Left renal pelvis (tissue), 4 donors: ENCODE measurements around the gene NCBP3. TPM values are rescaled to one million over a fixed set of nuclear protein-coding genes. Genes with fewer than 3 reads are reported as not detected.

ENCODE experiments used
- DNase-seq, 4 donors: peaks; one replicate each; pipeline ENCODE4 v3.0.0-alpha.2; 2013; ENCODE audit warnings: low read depth in 4 of 4, low spot score in 3 of 4
- polyA plus RNA-seq, 4 donors: library from polyadenylated mRNA; unstranded; fragments of 120-200 nt; gene quantifications; one replicate each; pipeline ENCODE4 v1.2.1, GENCODE V29; 2013; ENCODE audit not compliant: insufficient read length in 4 of 4

NCBP3 gene
- polyA plus RNA-seq, 4 donors, result 64.4 to 117 (median 82.1) TPM

GRCh38 chr17:3815122-3815521 lies 30.9 kb downstream of the NCBP3 start:
- DNase-seq, result no peak

GRCh38 chr17:3814361-3814760 lies 31.7 kb downstream of the NCBP3 start:
- no peak for DNase-seq

GRCh38 chr17:3813171-3813570 lies 32.9 kb downstream of the NCBP3 start:
- DNase-seq, result no peak

DNA sequence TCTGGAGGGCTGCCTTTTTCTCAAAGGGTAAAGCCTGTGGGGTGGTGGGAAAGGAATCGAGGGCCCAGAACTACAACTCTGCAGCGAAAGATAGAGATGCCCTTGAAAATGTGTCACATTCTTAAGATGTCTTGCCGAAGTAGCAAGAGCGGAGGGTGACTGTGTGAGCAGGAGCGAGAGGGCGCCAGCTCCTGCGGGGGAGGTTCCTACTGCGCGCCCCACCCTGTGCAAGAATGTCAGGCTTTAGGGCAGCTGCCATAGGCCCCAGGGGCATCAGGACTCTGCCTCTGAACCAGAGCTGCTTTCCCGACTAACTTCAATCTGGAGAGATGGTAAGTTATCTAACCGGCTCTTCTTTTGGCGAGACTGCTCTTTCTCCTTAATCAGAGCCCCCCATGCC lies 33.3 kb downstream of the NCBP3 start:
- DNase-seq, result no peak

DNA sequence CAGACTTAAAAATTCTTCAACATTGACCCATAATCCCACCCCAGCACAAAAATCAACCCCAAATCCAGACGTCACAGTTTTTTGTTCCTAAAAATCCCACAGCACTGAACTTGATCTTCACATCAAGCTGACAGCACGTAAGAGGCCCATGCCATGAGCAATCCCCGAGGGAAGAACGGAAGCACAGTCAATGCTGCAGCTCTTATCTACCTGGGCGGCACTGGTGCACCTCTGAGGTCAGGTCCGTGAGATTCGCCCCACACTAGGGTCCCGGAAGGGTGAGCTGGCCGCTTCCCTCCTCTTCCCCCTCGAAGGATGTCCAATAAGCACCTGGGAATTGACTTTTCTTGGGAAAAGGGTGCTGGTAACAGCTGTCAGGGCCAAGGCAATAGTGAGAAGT lies 33.8 kb downstream of the NCBP3 start:
- DNase-seq, result no peak

DNA sequence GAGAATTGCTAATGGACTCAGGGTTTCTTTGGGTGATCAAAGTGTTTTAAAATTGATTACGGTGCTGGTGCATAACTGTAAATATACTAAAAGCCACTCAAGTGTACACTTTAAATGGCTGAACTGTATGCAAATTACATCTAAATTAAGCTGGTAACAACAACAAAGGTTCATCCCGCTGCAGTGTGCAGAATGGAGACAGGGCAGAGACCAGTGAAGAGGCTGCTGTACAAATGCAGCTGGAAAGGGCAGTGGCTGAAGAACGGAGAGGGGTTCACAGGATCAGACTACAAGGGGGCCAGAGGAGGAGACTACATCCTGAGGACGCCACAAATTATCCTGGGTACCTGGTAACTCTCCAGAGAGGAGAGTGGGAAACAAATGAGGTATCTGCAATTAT lies 36.0 kb downstream of the NCBP3 start:
- no peak for DNase-seq

GRCh38 chr17:3809135-3809534 lies 36.9 kb downstream of the NCBP3 start:
- DNase-seq, result no peak

DNA sequence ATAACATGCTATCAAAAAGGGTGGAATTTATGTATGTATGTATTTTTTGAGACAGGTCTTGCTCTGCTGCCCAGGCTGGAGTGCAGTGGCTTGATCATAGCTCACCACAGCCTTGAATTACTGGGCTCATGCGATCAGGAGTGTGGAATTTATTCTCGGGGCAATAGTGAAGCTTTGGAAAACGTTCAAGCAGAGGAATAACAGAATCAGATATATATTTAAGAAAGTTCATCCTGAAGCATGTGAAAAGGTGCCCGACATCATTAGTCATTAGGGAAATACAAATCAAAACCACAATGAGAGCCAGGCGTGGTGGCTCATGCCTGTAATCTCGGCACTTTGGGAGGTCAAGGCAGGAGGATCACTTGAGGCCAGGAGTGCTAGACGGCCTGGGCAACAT lies 37.3 kb downstream of the NCBP3 start:
- no peak for DNase-seq

DNA sequence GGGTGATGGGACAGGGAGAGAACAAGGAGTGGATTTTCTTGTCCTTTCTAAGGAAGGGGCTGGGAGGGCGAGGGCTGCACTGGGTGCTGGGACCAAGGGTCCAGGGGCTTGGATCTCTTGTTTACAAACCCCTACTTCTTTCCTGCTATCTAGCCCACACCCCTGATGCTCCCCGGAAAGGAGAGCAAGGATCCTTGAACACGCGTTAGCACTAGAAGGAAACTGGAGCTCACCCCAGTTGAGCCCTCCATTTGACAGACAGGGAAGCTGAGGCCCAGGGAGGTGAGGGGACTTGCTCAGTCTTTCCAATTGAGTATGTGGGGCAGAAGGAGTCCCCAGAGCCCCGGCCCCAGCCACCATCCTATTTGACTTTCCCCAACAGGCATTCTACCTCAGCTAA lies 40.5 kb downstream of the NCBP3 start:
- no peak for DNase-seq

GRCh38 chr17:3804503-3804931 lies 41.5 kb downstream of the NCBP3 start:
- DNase-seq, result no peak

GRCh38 chr17:3803308-3803640 lies 42.8 kb downstream of the NCBP3 start:
- no peak for DNase-seq

DNA sequence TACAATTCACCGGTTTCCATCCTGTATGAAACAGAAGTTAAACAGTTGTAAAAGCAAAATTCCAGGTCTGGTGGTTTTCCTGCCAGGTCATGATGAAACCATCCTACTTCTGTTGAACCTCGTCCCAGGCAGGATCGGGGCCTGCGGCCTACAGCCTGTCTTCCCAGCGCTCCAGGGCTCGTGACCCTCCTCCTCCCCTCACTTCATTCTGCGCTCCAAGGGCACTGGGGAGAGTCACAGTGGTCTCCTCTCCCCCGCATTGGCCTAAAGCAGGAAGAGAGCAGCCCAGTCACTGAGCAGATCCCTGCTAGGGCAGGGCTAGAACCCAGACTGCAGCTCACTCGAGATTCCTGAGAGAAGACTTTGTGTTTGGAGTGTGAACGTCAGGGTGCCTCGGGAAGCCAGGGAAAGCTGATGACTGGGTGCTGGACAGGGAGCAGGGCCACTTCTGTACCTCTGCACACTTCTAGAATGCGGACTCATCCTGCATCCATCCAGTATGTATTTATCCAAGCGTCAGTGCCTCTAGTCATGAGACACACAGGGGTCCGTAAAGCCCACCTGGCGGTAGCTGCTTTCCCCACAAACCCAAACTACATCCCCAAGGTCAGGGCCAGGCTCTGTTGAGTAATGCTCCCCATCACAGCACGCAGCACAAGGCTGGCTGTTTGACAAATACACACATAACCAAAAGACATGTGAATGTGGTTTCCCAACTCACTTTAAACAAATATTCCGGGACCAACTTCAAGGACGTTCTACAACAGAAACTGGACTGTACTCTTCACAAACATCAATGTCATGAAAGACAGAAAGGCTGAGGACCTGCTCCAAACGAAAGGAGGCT lies 43.4 kb downstream of the NCBP3 start:
- no peak for DNase-seq

GRCh38 chr17:3801792-3802191 lies 44.3 kb downstream of the NCBP3 start:
- no peak for DNase-seq

DNA sequence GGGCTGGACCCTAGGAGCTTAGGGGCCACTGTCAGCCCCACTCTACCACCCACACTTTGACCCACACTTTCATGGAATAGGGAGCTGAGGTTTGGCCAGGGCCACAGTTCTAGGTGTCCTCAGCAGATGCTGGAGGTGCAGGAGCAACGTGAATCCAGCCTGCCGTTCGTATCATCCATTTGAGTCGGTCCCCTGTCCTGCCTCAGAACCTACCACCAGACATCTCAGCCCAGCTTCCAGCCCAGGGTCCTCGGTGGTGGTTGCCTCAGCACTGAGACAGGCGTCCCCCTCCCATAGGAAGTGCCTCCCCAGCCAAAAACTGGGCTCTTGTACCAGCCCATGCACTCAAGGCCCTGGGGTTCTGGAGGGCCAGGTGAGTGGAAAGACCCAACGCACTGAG lies 44.7 kb downstream of the NCBP3 start:
- DNase-seq, result no peak

DNA sequence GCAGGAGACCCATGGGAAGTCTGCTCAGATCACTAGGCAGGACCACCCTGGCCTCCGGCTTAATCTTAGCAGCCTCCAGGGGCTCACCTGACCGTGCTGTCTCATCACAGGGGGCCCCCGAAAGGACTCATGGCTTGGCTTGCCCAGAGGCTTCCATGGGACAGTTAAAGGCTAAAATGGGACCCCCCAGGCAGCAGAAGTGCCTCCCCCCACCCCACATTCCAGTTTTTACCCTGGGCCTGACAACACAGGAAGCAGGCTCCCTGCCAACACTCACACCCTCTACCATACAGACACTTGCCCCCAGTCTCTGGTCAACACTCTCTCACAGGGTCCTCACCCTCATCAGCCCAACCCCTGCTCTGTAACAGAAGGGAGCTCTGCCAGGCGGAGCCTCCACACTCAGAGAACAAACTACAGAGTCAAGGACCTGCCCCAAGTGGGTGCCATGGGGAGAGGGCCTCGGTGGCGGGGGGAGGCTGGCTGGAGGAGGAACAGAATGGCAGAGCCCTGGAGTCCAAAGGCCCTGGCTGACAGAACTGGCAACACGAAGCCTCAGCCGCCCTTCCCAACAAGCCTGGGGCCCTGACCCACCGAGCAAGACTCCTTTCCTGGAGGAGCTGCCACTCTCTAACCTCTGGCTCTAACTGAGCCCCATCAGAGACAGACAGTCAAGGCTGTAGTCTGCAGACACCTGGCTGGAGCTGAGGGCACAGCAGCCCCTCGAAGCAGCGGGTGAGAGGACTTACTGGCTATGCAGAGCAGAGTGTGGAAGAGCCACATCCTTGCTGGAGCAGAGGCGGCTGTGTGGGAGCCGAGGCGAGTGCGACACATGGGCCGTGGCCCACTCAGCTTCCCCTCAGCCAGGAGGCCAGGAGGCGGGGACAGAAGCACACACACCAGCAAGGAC lies 45.4 kb downstream of the NCBP3 start, which contains the start of gene ITGAE:
TSS of gene ITGAE (minus strand) at position 827 of the 910 bp plus-strand sequence. CDS start at position 783, 44 bp downstream.
- no peak for DNase-seq

DNA sequence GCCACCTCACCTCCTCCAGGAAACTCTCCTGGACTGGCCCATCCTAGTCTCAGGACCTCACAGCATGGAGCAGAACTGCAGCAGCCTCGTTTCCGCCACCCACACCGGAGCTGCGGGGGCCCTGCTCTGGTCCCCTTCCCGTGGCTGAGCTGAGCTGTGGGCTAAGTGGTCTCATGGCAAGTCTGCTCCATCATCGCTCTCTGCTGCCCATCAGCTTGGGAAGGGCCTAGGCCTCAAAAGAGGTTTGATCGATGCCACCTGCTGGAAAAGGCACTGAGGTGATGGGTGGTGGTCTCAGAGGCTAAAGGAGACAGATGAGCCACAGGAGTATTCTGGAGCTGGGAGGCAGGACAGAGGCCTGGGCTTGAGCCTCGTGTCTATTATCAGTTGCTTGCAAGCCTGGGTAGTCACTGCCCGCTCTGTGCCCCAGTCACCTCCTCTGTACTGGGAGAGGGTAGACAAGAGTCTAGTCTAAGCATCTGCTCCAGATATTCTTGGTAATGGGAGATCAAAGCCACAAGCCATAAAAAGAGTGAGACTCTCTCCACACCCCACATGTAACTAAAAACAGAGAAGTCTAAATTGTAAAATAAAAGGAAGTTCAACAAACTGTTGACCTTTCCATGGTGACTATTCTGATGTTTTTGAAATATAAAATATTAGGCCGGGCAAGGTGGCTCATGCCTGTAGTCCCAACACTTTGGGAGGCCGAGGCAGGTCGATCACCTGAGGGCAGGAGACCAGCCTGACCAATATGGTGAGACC lies 46.7 kb downstream of the NCBP3 start:
- DNase-seq, result no peak

GRCh38 chr17:3798273-3799180 lies 47.5 kb downstream of the NCBP3 start:
- no peak for DNase-seq

GRCh38 chr17:3796822-3797170 lies 49.2 kb downstream of the NCBP3 start:
- no peak for DNase-seq

DNA sequence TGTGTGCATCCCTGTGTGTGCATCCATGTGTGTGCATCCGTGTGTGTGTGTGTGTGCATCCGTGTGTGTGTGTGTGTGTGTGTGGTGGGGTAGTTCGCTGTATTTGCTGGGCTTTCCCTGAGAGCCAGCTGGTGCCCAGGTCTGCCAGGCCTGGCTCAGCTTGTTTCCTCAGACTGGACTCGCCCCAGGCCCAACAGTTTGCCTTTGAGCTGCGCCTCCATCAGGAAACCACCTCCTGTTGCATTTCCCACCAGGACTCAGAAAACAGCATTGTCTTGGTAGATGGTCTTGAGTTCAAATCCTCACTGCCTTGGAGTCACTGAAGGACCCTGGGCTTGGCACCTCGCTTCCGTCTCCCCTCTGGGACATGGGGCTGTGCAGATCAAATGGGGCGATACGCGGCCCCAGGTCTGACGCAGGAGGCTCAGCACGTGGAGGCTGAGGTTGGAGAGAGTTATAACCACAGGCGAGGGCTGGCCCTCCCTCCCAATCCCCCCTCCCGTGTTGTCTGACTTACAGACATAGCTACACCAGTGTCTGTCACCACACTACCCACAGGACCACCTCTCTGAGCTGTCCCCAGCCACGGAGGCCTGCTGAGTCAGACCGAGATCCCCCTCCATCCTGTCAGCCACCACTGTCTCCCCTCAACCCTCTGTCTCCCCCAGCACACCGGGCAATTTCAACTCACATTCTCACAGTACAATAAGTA lies 49.8 kb downstream of the NCBP3 start:
- DNase-seq, result no peak
